Amniotic stem cell (primary cell): ENCODE data around the gene FBXL20.

Experiments
- DNase-seq: peaks from one replicate; lab custom pipeline; 2025; lab: John Stamatoyannopoulos, UW

FBXL20 gene

GRCh38 chr17:39225959-39226683, 175.3 kb downstream of the FBXL20 start:
- no peak for DNase-seq

GRCh38 chr17:39225308-39225958, 176.0 kb downstream of the FBXL20 start, which contains the start of gene STAC2:
TSS of gene STAC2 (minus strand) at chr17:39225945. CDS start at chr17:39225502, 443 bp downstream.
- no peak for DNase-seq

GRCh38 chr17:39224778-39225307, 176.6 kb downstream of the FBXL20 start:
- DNase-seq: no peak

- DNase-seq: no peak
Measured at GRCh38 chr17:39223907-39224777, 177.3 kb downstream of the FBXL20 start.

GRCh38 chr17:39222866-39223834, 178.3 kb downstream of the FBXL20 start:
- DNase-seq: no peak

- no peak for DNase-seq
Measured at GRCh38 chr17:39222151-39222550, 179.3 kb downstream of the FBXL20 start.

- DNase-seq: no peak
Measured at GRCh38 chr17:39221572-39221971, 179.9 kb downstream of the FBXL20 start.

GRCh38 chr17:39219647-39220154, 181.7 kb downstream of the FBXL20 start:
- no peak for DNase-seq

GRCh38 chr17:39218906-39219305, 182.5 kb downstream of the FBXL20 start:
- DNase-seq: no peak

- no peak for DNase-seq
Measured at GRCh38 chr17:39217734-39218369, 183.6 kb downstream of the FBXL20 start.

- DNase-seq: no peak
Measured at GRCh38 chr17:39213852-39214251, 187.6 kb downstream of the FBXL20 start.

- no peak for DNase-seq
Measured at GRCh38 chr17:39212841-39213480, 188.5 kb downstream of the FBXL20 start.

GRCh38 chr17:39212195-39212810, 189.1 kb downstream of the FBXL20 start:
- DNase-seq: no peak

GRCh38 chr17:39210093-39210434, 191.4 kb downstream of the FBXL20 start:
- DNase-seq: no peak

- DNase-seq: no peak
Measured at GRCh38 chr17:39209317-39210092, 191.9 kb downstream of the FBXL20 start.

GRCh38 chr17:39208893-39209292, 192.5 kb downstream of the FBXL20 start:
- no peak for DNase-seq

GRCh38 chr17:39208136-39208535, 193.3 kb downstream of the FBXL20 start:
- DNase-seq: no peak

- no peak for DNase-seq
Measured at GRCh38 chr17:39205112-39205526, 196.3 kb downstream of the FBXL20 start.

- no peak for DNase-seq
Measured at GRCh38 chr17:39204245-39204644, 197.2 kb downstream of the FBXL20 start.
